GM21390 (cell line): ENCODE data around the gene ADD1.
"Not testable (repeated sequence)": the region's sequence is repeated elsewhere in the genome, so short reads cannot be mapped to it uniquely, and the experiment has no call there.

Experiments used
- ATAC-seq: cut with Tn5 transposase; IDR thresholded peaks from one replicate; pipeline ENCODE4 v1.9.1; 2021; ENCODE audit not compliant: unreplicated experiment

ADD1 gene

GRCh38 chr4:2932321-2932950 is 88.8 kb downstream of the ADD1 start:
- no peak for ATAC-seq

- ATAC-seq = no peak
These were observed 89.4 kb downstream of the ADD1 start for GRCh38 chr4:2932951-2933565.

DNA sequence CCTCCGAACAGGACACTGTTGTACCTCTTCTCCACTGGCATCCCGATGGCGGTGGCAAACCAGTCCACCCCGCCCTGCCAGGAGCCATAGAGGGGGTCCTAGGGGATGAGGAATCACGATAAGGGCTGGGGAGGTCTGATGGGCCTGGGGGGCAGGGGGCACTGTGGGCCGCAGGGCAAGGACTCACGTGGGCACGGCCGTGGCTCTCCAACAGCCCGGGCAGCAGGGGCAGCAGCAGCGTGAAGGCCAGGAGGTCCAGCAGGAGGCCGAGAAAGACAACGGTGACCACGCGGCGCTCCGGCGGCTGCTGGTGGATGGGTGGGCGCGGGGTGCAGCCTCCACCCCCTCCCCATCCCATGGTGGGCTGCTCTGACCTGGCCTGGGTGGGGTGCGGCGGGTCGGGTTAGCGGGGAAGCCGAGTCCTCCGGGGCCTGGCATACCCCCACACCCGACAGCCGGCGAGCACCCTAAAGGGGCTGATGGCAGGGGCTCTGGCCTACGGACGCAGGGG is 90.0 kb downstream of the ADD1 start:
- ATAC-seq = no peak

GRCh38 chr4:2934077-2934812 is 90.6 kb downstream of the ADD1 start:
- ATAC-seq = no peak

GRCh38 chr4:2934813-2935761 is 91.4 kb downstream of the ADD1 start:
- no peak for ATAC-seq

DNA sequence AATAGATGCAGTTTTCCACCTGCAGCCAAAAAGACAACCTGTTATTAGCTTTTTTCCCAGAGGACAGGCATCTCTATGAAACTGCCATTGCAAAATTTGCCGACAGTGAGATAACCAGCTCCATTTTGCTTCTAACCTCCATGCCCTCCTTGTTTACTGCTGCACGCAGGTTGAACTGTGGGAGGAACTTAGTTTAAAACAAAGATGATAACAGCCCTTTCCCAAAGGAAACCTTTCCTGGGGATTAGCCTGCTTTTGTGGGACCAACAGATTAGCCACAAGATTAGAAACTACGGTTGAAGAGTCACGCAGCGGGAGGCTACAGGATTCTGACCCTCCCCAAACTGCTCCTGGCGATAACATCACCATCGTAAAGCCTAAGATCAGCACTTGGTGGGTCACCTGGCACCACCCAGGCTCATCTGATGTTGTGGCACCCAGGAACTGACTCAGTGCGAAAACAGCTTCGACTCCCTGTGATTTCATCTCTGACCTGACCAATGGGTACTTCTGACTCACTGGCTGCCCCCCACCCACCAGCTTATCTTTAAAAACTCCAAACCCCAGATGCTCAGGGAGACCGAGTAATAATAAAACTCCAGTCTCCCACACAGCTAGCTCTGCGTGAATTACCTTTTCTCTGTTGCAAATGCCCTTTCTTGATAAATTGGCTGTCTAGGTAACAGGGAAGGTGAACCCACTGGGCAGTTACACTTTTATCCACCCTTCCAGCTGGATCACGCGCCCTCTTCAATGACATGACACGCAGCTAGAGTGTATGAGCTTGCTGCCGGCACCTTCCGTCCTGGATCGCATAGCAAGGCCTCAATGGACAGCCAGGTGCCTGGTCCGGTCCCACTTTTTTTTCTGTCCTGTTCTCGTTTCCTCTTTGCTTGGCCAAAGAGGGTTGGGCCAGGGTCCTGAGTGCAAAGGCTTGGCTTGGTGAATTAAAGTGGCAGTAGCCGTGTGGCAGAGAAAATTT is 92.4 kb downstream of the ADD1 start:
- ATAC-seq = no peak

DNA sequence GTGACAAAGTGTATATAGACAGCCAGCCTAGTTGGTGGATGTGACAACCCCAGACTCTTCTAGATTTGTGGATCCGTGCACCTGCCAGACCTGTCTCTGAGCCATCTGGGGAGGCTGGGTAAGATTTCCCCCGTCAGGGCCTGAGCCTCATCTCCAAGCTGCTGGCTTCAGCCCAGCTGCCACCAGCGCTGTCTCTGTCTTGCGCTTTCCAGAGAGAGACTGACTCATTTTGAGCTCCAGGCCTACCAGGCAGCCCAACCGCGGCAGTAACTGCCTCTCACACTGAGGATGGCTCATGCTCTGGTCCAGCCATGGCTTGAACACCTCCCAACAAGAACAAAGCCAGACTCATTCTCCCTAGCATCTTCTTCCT is 93.1 kb downstream of the ADD1 start:
- ATAC-seq = peak; percentile 32

GRCh38 chr4:2937146-2937857 is 93.7 kb downstream of the ADD1 start:
- no peak for ATAC-seq

DNA sequence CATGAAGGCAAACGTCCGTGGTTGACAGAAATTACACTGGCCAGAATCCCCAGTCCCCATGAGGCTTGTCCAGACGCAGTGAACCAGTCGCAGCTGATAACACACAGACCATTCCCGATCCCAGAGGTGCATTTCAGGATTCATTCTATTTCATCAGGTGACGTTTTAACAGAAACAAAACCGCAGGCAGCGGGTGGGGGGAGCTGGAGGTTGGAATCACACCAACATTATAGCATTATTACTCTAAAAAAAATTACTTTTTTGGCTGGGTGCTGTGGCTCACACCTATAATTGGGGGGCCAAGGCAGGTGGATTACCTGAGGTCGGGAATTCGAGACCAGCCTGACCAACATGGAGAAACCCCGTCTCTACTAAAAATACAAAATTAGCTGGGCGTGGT is 94.3 kb downstream of the ADD1 start:
- ATAC-seq = no peak

DNA sequence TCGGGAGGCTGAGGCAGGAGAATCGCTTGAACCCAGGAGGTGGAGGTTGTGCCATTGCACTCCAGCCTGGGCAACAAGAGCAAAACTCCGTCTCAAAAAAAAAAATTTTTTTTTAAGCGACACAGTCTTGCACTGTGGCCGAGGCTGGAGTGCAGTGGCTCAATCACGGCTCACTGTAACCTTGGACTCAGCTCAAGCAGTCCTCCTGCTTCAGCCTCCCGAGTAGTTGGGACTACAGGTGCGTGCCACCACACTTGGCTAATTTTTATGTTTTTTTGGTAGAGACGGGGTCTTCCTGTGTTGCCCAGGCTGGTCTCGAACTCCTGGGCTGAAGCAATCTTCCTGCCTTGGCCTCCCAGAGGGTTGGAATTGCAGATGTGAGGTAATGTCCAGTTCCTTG is 94.8 kb downstream of the ADD1 start:
- not testable (repeated sequence) for ATAC-seq

DNA sequence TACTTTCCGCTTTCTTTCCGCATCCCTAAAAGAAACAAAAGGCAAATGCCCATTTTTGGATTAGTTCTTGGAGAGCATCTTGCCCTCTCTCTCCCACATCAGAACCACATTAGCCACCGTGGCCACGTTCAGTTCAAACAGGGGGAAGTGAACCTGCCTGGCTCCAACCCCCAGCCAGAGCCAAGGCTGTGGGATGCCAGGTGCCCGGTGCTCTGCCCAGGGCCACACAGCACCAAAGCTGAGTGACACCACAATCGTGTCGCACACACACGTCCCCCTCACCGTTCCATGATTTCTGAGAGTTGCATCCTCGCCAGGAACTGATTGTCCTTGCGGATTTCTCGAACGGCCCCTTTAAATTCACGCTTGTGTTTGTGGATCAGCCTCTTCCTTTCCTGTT is 95.3 kb downstream of the ADD1 start:
- ATAC-seq = no peak

DNA sequence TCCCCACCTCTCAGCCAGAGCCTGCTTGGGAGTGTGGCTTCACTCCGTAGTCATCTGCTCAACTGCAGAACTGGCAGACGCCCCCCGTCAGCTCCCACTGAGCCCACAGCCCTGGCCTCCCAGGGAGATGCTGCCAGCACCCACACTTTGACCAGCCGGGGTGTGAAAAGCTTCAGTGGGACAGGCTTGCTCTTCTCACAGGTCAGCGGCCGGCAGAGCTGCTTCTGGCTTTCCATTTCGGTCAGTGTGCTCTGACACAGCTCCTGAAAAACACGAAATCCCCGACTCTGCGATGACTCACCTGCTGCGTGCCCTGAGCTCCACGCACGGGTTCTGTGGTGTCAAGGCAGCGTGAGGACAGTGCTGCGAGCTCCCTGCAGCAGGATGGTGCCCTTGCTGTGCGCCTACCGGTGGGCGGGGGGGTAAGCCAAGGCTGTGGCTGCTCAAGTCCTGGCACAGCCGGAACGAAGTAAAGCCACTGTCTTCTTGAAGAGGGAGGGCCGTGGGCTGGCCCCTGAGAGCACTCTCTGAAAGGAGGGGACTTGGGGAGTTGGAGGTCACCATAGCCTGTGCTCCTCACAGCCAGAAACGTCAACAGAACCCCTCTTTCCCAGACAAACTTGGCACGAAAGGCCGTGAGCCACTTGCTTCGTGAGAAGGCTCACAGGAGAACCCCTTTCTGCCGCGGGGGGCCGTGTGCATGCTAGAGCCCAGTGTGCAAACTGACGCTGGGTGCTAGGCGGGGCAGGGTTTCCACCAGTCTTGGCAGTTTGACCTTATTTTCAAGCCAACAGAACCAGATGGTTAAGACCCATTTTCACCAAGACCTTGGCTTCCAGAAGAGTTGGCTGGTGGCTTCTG is 96.0 kb downstream of the ADD1 start:
- ATAC-seq = no peak

- no peak for ATAC-seq
These were observed 96.9 kb downstream of the ADD1 start for GRCh38 chr4:2940267-2941137.

DNA sequence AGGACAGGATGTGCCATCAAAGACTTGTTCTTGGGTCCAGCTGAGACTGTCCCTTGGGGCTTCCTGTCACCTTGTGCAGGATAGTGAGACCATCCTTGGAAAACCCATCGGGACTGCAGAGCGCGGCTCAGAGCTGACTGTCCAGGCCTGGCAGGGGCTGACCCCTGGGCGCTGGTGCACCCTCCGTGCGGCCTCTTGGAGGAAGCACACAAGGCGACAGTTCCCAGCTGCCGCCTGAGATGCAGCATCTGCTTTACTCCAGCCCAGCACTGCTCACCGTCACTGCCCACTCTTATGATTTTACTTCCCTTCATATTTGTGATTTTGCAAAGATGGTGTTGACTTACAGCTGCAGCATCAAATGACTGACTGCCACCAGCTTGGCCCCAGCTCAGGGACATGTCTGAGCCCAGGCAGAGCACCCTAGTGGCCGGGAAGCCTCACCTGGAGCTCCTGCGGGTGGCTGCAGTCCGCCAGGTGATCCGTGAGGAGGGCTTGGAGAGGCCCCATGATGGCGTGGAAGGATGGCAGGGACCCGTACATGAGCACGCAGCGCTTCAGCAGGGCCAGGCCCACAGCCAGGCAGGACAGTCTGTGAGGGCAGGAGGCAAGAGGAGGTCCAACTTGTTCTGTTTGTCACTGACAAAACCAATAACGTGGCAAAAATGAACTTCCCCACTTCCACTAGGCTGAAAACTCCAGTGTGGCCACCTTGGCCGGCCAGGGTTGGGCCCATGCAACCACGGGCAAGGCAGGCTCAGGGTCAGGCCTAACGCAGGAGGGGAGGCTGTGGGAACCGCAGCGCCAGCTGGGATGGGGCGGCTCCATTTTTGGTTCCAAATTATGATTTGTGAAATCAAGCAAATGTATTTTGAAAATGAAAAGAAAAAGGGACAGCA is 97.7 kb downstream of the ADD1 start:
- ATAC-seq = no peak

DNA sequence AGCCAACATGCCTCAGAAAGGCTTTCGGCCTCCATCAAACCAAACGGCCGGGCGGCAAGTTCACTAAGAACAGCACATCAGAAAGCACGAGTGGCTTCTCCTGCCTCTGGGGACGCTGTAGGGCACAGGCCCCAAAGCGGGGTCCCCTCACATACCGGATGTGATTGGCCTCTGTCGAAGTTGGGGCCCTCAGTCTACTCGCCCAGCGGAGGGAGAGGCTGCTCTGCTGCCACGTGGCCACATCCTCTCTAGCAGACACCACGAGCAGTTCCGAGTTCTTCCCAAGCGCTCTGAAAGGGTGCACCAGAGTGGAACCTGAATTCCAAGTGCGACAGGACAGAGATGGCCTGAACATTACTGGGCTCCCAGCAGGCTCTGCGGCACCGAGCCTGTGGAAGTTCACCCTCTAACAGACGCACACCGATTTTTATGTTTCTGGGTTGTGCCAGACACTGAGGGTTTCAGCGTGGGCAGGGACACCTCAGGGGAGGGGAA is 98.4 kb downstream of the ADD1 start:
- ATAC-seq = no peak
